Breast epithelium (tissue), 4 donors: ENCODE results near the gene PRKD1. TPM values are rescaled to one million over a fixed set of nuclear protein-coding genes. Genes with fewer than 3 reads are reported as not detected.

Experiments
- DNase-seq, 2 donors: peaks; one replicate each; pipeline ENCODE4 v3.0.0-alpha.2; 2019; ENCODE audit warnings: low spot score in 2 of 2
- H3K27ac ChIP-seq, 2 donors: fragments of 200-600 bp; sonication (generic) in 1 of 2; one replicate each; pipeline ENCODE4 v1.5.1; 2016 to 2019; ENCODE audit warnings: mild to moderate bottlenecking in 1 of 2
- H3K27me3 ChIP-seq, 2 donors: fragments of 200-600 bp; sonication (generic) in 1 of 2; one replicate each; pipeline versions ENCODE4 v1.5.1 to v1.6.0; 2017 to 2019; ENCODE audit warnings: control low read depth in 1 of 2, mild to moderate bottlenecking in 1 of 2
- H3K36me3 ChIP-seq: fragments of 200-600 bp; one replicate; pipeline ENCODE4 v1.5.1; 2019
- H3K4me1 ChIP-seq, 2 donors: fragments of 200-600 bp; sonication (generic); one replicate each; pipeline ENCODE4 v1.5.1; 2016 to 2019; ENCODE audit warnings: control low read depth in 1 of 2
- H3K4me3 ChIP-seq, 3 donors: fragments of 200-600 bp; sonication (generic); 1 replicate in 2 of 3; 2 replicates in 1 of 3; pipeline ENCODE4 v1.5.1; 2016 to 2019; ENCODE audit warnings: mild to moderate bottlenecking in 3 of 3, moderate library complexity in 2 of 3
- H3K9me3 ChIP-seq, 2 donors: fragments of 200-600 bp; sonication (generic) in 1 of 2; one replicate each; pipeline ENCODE4 v1.5.1; 2016 to 2019; ENCODE audit warnings: control low read depth in 1 of 2
- CTCF ChIP-seq, 3 donors: fragments of 450-650 bp; IDR thresholded peaks; one replicate each; pipeline ENCODE4 v1.5.1; 2016 to 2017; ENCODE audit warnings: antibody characterized with exemption in 3 of 3, mild to moderate bottlenecking in 3 of 3, moderate library complexity in 3 of 3
- POLR2A ChIP-seq: fragments of 450-650 bp; IDR thresholded peaks from one replicate; pipeline ENCODE4 v1.6.1; 2016; ENCODE audit warnings: antibody characterized with exemption, mild to moderate bottlenecking, moderate library complexity
- POLR2AphosphoS5 ChIP-seq, 3 donors: sonication (generic); formaldehyde crosslinking; IDR thresholded peaks; one replicate each; pipeline ENCODE4 v1.6.1; 2017; ENCODE audit warnings: antibody characterized with exemption in 3 of 3
- intact Hi-C: fragments of 100-400 bp; cut with DNase I; formaldehyde crosslinking; loops from one replicate; pipeline ENCODE4 v1.15.1; 2023; ENCODE audit warnings: low total_unique reads
- total RNA-seq, 3 donors: library from RNA; depleted of rRNA; stranded (reverse); fragments of >200 nt; gene quantifications; one replicate each; pipeline ENCODE4 v1.1.0, GENCODE V29; 2016

PRKD1 gene
- total RNA-seq, 3 donors from 2014 or later, result 14.1 to 26.1 (median 22.7) TPM

DNA sequence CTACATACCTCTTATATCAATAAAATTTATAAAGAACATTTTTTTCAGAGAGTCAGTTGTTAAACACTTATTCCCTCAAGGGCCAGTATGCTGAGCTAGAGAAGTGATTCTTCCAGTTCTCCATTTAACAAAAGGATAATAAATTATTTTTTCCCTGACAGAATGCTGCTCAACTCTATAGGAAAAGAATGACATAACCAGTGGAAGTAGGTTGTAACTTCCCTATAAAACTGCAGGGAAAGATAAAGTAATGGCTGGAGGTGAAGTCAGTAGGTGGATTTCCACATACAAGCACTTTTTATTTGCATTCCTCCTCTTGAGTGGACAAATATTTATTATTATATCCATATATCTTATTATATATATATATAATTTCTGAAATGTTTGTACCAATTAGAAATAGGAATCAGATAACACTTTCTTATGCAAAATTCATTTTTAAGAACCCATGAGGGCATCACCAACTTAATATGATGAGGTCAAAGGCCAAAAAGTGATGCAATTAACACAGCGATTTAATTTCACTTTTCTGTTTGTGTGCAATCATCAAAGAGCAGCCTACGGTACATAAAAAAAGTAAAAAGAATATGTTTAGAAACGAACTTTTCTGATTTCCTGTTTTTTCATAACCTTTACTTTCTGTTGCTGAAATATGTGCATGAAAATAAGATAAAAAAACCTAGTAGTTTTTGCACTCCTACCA lies 175.3 kb downstream of the PRKD1 start:
- no peak for TF ChIP-seq POLR2A
- Histone ChIP-seq H3K4me3 (no peak overlapping the region), H3K36me3 (no peaks in the 10 kb centered on the region), H3K4me1 (no peaks in the 10 kb centered on the region), H3K9me3 (no peaks in the 10 kb centered on the region), H3K27me3 (no peaks in the 10 kb centered on the region), H3K27ac (no peak overlapping the region)
- intact Hi-C loops, result no loop called here
- no peak for DNase-seq

DNA sequence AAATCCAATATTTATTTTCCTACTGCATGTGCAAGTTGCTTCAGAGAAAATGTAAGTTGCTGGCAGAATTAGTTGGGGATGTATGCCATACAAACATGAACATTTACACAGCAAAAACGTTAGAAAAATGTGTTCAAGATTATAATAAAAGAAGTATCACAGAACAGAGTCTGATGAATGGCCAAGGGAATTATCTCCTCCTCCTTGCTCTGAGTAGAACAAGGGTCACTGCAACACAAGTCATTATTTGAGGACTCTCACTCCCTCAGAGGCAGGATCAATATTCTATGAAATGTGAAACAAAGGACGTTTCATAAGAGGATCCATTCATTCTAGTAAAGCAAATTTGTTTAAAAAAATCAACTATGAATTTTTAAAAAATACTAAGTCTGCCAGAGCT lies 177.8 kb downstream of the PRKD1 start:
- no peaks in the 10 kb centered on the region for H3K9me3 ChIP-seq
- no peak overlapping the region for H3K4me3 ChIP-seq
- H3K36me3 ChIP-seq, result no peaks in the 10 kb centered on the region
- no peaks in the 10 kb centered on the region for H3K4me1 ChIP-seq
- no peak for TF ChIP-seq POLR2A
- no peak for TF ChIP-seq POLR2AphosphoS5 (IDR thresholded peaks at IDR 0.05)
- TF ChIP-seq CTCF (IDR thresholded peaks at IDR 0.05), result no peak
- H3K27me3 ChIP-seq, result no peaks in the 10 kb centered on the region
- H3K27ac ChIP-seq, result no peak overlapping the region
- intact Hi-C loops, result no loop called here
- DNase-seq, result no peak

DNA sequence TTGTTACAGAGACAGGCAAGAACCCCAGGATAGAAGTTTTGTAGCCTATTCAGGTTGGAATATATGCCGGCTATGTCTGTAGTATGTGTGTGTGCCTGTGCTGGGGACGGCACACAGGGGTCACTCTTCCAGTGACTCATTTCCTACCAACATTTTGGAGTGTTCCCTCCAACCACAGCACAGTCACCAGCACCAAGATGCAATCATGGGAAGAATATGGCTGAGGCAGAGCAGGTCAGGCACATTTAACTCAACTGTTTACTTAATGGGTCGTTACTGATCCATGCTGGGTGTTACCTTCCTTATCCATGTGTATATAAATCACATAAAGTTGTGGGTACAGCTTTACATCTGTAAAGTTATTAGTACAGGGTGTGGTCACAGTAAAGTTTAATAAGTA lies 178.3 kb downstream of the PRKD1 start:
- no peaks in the 10 kb centered on the region for H3K4me1 ChIP-seq
- H3K36me3 ChIP-seq, result no peaks in the 10 kb centered on the region
- H3K4me3 ChIP-seq, result no peak overlapping the region
- intact Hi-C loops, result no loop called here
- TF ChIP-seq POLR2AphosphoS5 (IDR thresholded peaks at IDR 0.05), result no peak
- TF ChIP-seq CTCF (IDR thresholded peaks at IDR 0.05), result no peak
- DNase-seq, result no peak
- H3K27me3 ChIP-seq, result no peaks in the 10 kb centered on the region
- no peaks in the 10 kb centered on the region for H3K9me3 ChIP-seq
- H3K27ac ChIP-seq, result no peak overlapping the region

DNA sequence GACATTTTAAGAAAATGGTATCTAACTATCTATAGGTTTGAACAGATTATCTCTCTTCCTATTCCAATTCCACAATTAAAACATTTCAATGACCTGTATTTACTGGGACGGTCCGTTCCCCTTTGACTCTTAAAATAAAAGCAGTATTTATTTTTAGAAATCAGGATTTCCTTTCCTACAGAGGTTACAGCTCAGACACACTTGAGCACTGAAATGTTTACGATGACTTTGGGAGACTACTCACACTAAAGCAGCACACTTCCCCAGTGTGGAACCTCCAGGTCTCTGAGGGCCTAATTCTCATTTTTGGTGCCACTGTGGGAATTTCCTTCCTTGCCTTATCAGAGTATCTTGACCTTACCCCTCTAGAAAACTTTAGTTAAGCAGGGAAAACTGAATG lies 181.8 kb downstream of the PRKD1 start:
- Histone ChIP-seq H3K4me3 (no peak overlapping the region), H3K4me1 (no peaks in the 10 kb centered on the region), H3K36me3 (no peaks in the 10 kb centered on the region), H3K27me3 (no peaks in the 10 kb centered on the region), H3K27ac (no peak overlapping the region), H3K9me3 (no peaks in the 10 kb centered on the region)
- intact Hi-C loops, result no loop called here
- TF ChIP-seq POLR2A (no peak), POLR2AphosphoS5 (IDR thresholded peaks at IDR 0.05) (no peak), CTCF (IDR thresholded peaks at IDR 0.05) (no peak)
- no peak for DNase-seq

- H3K4me1 ChIP-seq, result no peaks in the 10 kb centered on the region
- TF ChIP-seq POLR2AphosphoS5 (IDR thresholded peaks at IDR 0.05) (no peak), POLR2A (no peak), CTCF (IDR thresholded peaks at IDR 0.05) (no peak)
- no peaks in the 10 kb centered on the region for H3K27me3 ChIP-seq
- intact Hi-C loops, result no loop called here
- H3K36me3 ChIP-seq, result no peaks in the 10 kb centered on the region
- H3K4me3 ChIP-seq, result no peak overlapping the region
- no peaks in the 10 kb centered on the region for H3K9me3 ChIP-seq
- no peak overlapping the region for H3K27ac ChIP-seq
- DNase-seq, result no peak
Observed at GRCh38 chr14:29743531-29743930, 184.1 kb downstream of the PRKD1 start.
